Measurements from ENCODE around the gene TRPM4.
"Not testable (repeated sequence)": the region's sequence is repeated elsewhere in the genome, so short reads cannot be mapped to it uniquely, and the experiment has no call there.

Gene TRPM4

GRCh38 chr19:49194408-49194807 is 36.8 kb downstream of the TRPM4 start:
- DNase-seq = no peak

GRCh38 chr19:49196527-49197240 is 39.1 kb downstream of the TRPM4 start:
- peak; percentile 38 for DNase-seq

GRCh38 chr19:49200238-49200862 is 42.8 kb downstream of the TRPM4 start:
- DNase-seq = no peak

GRCh38 chr19:49201042-49201441 is 43.5 kb downstream of the TRPM4 start:
- DNase-seq = no peak

- no peak for DNase-seq
Measured at GRCh38 chr19:49205114-49205513, 47.5 kb downstream of the TRPM4 start.

GRCh38 chr19:49209502-49209901 is 51.9 kb downstream of the TRPM4 start:
- not testable (repeated sequence) for DNase-seq

GRCh38 chr19:49210108-49210900 is 52.7 kb downstream of the TRPM4 start:
- no peak for DNase-seq

GRCh38 chr19:49210901-49211451 is 53.4 kb downstream of the TRPM4 start:
- no peak for DNase-seq

- DNase-seq = no peak
Measured at GRCh38 chr19:49212016-49212701, 54.6 kb downstream of the TRPM4 start.

GRCh38 chr19:49213791-49214190 is 56.2 kb downstream of the TRPM4 start:
- no peak for DNase-seq

GRCh38 chr19:49214701-49215100 is 57.1 kb downstream of the TRPM4 start:
- DNase-seq = no peak

- no peak for DNase-seq
Measured at GRCh38 chr19:49216071-49216470, 58.5 kb downstream of the TRPM4 start.

- DNase-seq = no peak
Measured at GRCh38 chr19:49217382-49217781, 59.8 kb downstream of the TRPM4 start.

- DNase-seq = no peak
Measured at GRCh38 chr19:49222011-49222410, 64.4 kb downstream of the TRPM4 start.

- DNase-seq = no peak
Measured at GRCh38 chr19:49222528-49222927, 64.9 kb downstream of the TRPM4 start.

- no peak for DNase-seq
Measured at GRCh38 chr19:49223472-49223871, 65.9 kb downstream of the TRPM4 start.

- not testable (repeated sequence) for DNase-seq
Measured at GRCh38 chr19:49224441-49224840, 66.8 kb downstream of the TRPM4 start.

- DNase-seq = peak; percentile 40
Measured at GRCh38 chr19:49224879-49225278, 67.3 kb downstream of the TRPM4 start.

- DNase-seq = no peak
Measured at GRCh38 chr19:49229416-49229815, 71.8 kb downstream of the TRPM4 start.

- DNase-seq = no peak
Measured at GRCh38 chr19:49231389-49231788, 73.8 kb downstream of the TRPM4 start.

GRCh38 chr19:49231804-49232203 is 74.2 kb downstream of the TRPM4 start:
- no peak for DNase-seq

GRCh38 chr19:49233163-49233562 is 75.6 kb downstream of the TRPM4 start:
- DNase-seq = no peak

GRCh38 chr19:49241769-49242168 is 84.2 kb downstream of the TRPM4 start:
- no peak for DNase-seq
